ENCODE measurements around the gene HAPLN3. TPM values are rescaled to one million over a fixed set of nuclear protein-coding genes. Genes with fewer than 3 reads are reported as not detected.
"Not testable (repeated sequence)": the region's sequence is repeated elsewhere in the genome, so short reads cannot be mapped to it uniquely, and the experiment has no call there.

The HAPLN3 gene
- 0.27 TPM for total RNA-seq (ENCODE audit: unreplicated experiment)
- long read RNA-seq, result 0 reads

GRCh38 chr15:88894819-88895767, at the start of gene HAPLN3:
Gene HAPLN3 (minus strand): TSS chr15:88895544. CDS start chr15:88887298, 8,246 bp downstream.
- no peak for TF ChIP-seq CTCF (IDR thresholded peaks at IDR 0.05; ENCODE audit: partially characterized antibody, unreplicated experiment)
- Mint-ChIP-seq H3K36me3 (ENCODE audit: unreplicated experiment) (no peaks in the 10 kb centered on the region), H3K27me3 (ENCODE audit: unreplicated experiment) (peaks cover 12% of the 10 kb centered on the region), H3K4me3 (ENCODE audit: unreplicated experiment) (peak within 1 kb of the TSS; percentile 40), H3K4me1 (ENCODE audit: low read depth, unreplicated experiment) (peaks cover 3% of the 10 kb centered on the region), H3K9me3 (ENCODE audit: unreplicated experiment) (peaks cover 4% of the 10 kb centered on the region), H3K27ac (ENCODE audit: unreplicated experiment) (no peak within 1 kb of the TSS)
- no peak for DNase-seq

GRCh38 chr15:88940110-88940675, 44.8 kb upstream of the HAPLN3 start:
- H3K4me1 Mint-ChIP-seq (ENCODE audit: low read depth, unreplicated experiment), result no peaks in the 10 kb centered on the region
- TF ChIP-seq CTCF (IDR thresholded peaks at IDR 0.05; ENCODE audit: partially characterized antibody, unreplicated experiment), result no peak
- peaks cover 9% of the 10 kb centered on the region for H3K9me3 Mint-ChIP-seq (ENCODE audit: unreplicated experiment)
- no peak for DNase-seq
- H3K27ac Mint-ChIP-seq (ENCODE audit: unreplicated experiment), result no peak overlapping the region
- H3K27me3 Mint-ChIP-seq (ENCODE audit: unreplicated experiment), result no peaks in the 10 kb centered on the region
- peaks cover 5% of the 10 kb centered on the region for H3K36me3 Mint-ChIP-seq (ENCODE audit: unreplicated experiment)
- no peak overlapping the region for H3K4me3 Mint-ChIP-seq (ENCODE audit: unreplicated experiment)

- H3K36me3 Mint-ChIP-seq (ENCODE audit: unreplicated experiment), result peaks cover 5% of the 10 kb centered on the region
- H3K27ac Mint-ChIP-seq (ENCODE audit: unreplicated experiment), result no peak overlapping the region
- DNase-seq, result no peak
- peaks cover 1% of the 10 kb centered on the region for H3K27me3 Mint-ChIP-seq (ENCODE audit: unreplicated experiment)
- H3K4me1 Mint-ChIP-seq (ENCODE audit: low read depth, unreplicated experiment), result no peaks in the 10 kb centered on the region
- TF ChIP-seq CTCF (IDR thresholded peaks at IDR 0.05; ENCODE audit: partially characterized antibody, unreplicated experiment), result no peak
- H3K9me3 Mint-ChIP-seq (ENCODE audit: unreplicated experiment), result peaks cover 9% of the 10 kb centered on the region
- no peak overlapping the region for H3K4me3 Mint-ChIP-seq (ENCODE audit: unreplicated experiment)
These were observed 44.1 kb upstream of the HAPLN3 start for GRCh38 chr15:88939486-88939806.

- Mint-ChIP-seq H3K4me1 (ENCODE audit: low read depth, unreplicated experiment) (no peaks in the 10 kb centered on the region), H3K36me3 (ENCODE audit: unreplicated experiment) (peaks cover 8% of the 10 kb centered on the region), H3K4me3 (ENCODE audit: unreplicated experiment) (no peak overlapping the region), H3K9me3 (ENCODE audit: unreplicated experiment) (peaks cover 9% of the 10 kb centered on the region), H3K27ac (ENCODE audit: unreplicated experiment) (no peak overlapping the region), H3K27me3 (ENCODE audit: unreplicated experiment) (peaks cover 1% of the 10 kb centered on the region)
- DNase-seq, result no peak
- no peak for TF ChIP-seq CTCF (IDR thresholded peaks at IDR 0.05; ENCODE audit: partially characterized antibody, unreplicated experiment)
These were observed 43.6 kb upstream of the HAPLN3 start for GRCh38 chr15:88938802-88939485.

GRCh38 chr15:88934449-88934848, 39.1 kb upstream of the HAPLN3 start:
- DNase-seq; H3K9me3 Mint-ChIP-seq (ENCODE audit: unreplicated experiment); H3K27ac Mint-ChIP-seq (ENCODE audit: unreplicated experiment); H3K4me3 Mint-ChIP-seq (ENCODE audit: unreplicated experiment); H3K27me3 Mint-ChIP-seq (ENCODE audit: unreplicated experiment); H3K4me1 Mint-ChIP-seq (ENCODE audit: low read depth, unreplicated experiment): not testable (repeated sequence)
- H3K36me3 Mint-ChIP-seq (ENCODE audit: unreplicated experiment), result peaks cover 13% of the 10 kb centered on the region
